Measurements from ENCODE around the gene TAF1B.
"Not testable (repeated sequence)": the region's sequence is repeated elsewhere in the genome, so short reads cannot be mapped to it uniquely, and the experiment has no call there.

TAF1B gene

GRCh38 chr2:9831670-9832069 is 11.6 kb upstream of the TAF1B start:
- H3K4me3 ChIP-seq (ENCODE audit: low read depth, low read length): no peak overlapping the region
- DNase-seq (ENCODE audit: low read depth): no peak
- TF ChIP-seq, protein P1, sequence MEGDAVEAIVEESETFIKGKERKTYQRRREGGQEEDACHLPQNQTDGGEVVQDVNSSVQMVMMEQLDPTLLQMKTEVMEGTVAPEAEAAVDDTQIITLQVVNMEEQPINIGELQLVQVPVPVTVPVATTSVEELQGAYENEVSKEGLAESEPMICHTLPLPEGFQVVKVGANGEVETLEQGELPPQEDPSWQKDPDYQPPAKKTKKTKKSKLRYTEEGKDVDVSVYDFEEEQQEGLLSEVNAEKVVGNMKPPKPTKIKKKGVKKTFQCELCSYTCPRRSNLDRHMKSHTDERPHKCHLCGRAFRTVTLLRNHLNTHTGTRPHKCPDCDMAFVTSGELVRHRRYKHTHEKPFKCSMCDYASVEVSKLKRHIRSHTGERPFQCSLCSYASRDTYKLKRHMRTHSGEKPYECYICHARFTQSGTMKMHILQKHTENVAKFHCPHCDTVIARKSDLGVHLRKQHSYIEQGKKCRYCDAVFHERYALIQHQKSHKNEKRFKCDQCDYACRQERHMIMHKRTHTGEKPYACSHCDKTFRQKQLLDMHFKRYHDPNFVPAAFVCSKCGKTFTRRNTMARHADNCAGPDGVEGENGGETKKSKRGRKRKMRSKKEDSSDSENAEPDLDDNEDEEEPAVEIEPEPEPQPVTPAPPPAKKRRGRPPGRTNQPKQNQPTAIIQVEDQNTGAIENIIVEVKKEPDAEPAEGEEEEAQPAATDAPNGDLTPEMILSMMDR (IDR thresholded peaks at IDR 0.05; ENCODE audit: insufficient read depth, low read depth, low read length, missing control alignments): no peak

- TF ChIP-seq, protein P1 (IDR thresholded peaks at IDR 0.05; ENCODE audit: insufficient read depth, low read depth, low read length, missing control alignments): no peak
- no peak for DNase-seq (ENCODE audit: low read depth)
- no peak overlapping the region for H3K4me3 ChIP-seq (ENCODE audit: low read depth, low read length)
Measured at GRCh38 chr2:9832586-9832985, 10.7 kb upstream of the TAF1B start.

DNA sequence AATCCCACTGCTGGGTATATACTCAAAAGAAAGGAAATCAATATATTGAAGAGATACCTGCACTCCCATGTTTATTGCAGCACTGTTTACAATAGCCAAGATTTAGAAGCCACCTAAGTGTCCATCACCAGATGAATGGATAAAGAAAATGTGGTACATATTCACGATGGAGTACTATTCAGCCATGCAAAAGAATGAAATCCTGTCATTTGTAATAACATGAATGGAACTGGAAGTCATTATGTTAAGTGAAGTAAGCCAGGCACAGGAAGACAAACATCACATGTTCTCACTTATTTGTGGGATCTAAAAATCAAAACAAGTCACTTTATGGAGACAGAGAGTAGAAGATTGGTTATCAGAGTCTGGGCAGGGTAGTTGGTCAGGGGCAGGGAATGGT is 8.2 kb upstream of the TAF1B start:
- not testable (repeated sequence) for DNase-seq (ENCODE audit: low read depth)

GRCh38 chr2:9836074-9836473 is 7.2 kb upstream of the TAF1B start:
- DNase-seq (ENCODE audit: low read depth): no peak
- TF ChIP-seq, protein P1 (IDR thresholded peaks at IDR 0.05; ENCODE audit: insufficient read depth, low read depth, low read length, missing control alignments): no peak
- no peak overlapping the region for H3K4me3 ChIP-seq (ENCODE audit: low read depth, low read length)

More for the DNA sequence above, 8.2 kb upstream of the TAF1B start:
- not testable (repeated sequence) for H3K4me3 ChIP-seq (ENCODE audit: low read depth, low read length)

DNA sequence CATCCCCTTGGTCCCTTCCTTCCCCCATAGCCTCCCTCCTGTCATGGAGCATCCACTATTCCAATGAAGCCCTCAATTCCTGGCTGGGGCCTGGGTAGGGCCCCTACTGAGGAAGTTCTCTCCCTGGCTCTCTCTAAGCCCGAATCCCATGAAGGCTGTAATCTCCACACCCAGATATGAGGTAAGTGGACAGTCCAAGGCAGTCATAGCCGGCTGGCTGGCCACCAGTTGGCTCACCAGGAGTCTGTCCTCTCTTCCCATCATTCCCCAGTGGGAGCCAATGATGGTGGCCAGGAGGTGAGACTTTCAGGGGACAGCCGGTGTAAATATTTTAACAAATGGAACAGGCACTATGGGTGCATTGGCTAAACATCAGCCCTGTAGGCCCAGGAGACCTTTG is 6.8 kb upstream of the TAF1B start:
- DNase-seq (ENCODE audit: low read depth): no peak
- no peak overlapping the region for H3K4me3 ChIP-seq (ENCODE audit: low read depth, low read length)
- TF ChIP-seq, protein P1 (IDR thresholded peaks at IDR 0.05; ENCODE audit: insufficient read depth, low read depth, low read length, missing control alignments): no peak

DNA sequence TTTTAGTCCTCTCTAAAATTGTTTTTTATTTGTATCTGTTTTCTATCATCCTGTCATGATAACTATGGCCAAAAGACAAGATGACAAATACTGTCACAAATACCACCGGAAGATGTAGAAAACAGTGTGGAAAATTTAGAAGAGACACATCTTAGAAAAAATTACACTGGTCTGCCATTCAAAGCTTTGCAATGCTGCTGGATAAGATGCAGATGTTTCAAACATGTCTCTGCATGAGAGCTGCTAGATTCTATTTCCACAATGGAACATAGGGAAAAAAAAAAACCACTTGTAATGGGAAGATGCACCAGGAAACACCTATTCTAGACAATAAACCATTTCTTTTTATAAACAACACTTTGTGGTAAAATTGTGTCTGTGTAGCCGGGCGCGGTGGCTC is 5.8 kb upstream of the TAF1B start:
- H3K4me3 ChIP-seq (ENCODE audit: low read depth, low read length): no peak overlapping the region
- TF ChIP-seq, protein P1 (IDR thresholded peaks at IDR 0.05; ENCODE audit: insufficient read depth, low read depth, low read length, missing control alignments): no peak

GRCh38 chr2:9838391-9838790 is 4.9 kb upstream of the TAF1B start:
- TF ChIP-seq, protein P1 (IDR thresholded peaks at IDR 0.05; ENCODE audit: insufficient read depth, low read depth, low read length, missing control alignments): no peak
- H3K4me3 ChIP-seq (ENCODE audit: low read depth, low read length): no peak overlapping the region
- DNase-seq (ENCODE audit: low read depth): no peak

More for the DNA sequence above, 5.8 kb upstream of the TAF1B start:
- no peak for DNase-seq (ENCODE audit: low read depth)

Data from GM12865 (cell line).